SH-SY5Y (cell line): ENCODE measurements around the gene COL4A6.

ENCODE experiments used
- GATA2 ChIP-seq: IDR thresholded peaks from 2 replicates; pipeline ENCODE4 v1.6.1; 2011; ENCODE audit warnings: mild to moderate bottlenecking, low read depth, low read length
- GATA3 ChIP-seq: IDR thresholded peaks from 2 replicates; pipeline ENCODE4 v1.6.1; 2011; ENCODE audit warnings: low read depth, mild to moderate bottlenecking, low read length, moderate library complexity

- TF ChIP-seq GATA2: no peak
- no peak for TF ChIP-seq GATA3
These were observed 41.2 kb downstream of the COL4A6 start for GRCh38 chrX:108396986-108397385.
